Measurements from ENCODE around the gene MT3.
"Not testable (repeated sequence)": the region's sequence is repeated elsewhere in the genome, so short reads cannot be mapped to it uniquely, and the experiment has no call there.

DNA sequence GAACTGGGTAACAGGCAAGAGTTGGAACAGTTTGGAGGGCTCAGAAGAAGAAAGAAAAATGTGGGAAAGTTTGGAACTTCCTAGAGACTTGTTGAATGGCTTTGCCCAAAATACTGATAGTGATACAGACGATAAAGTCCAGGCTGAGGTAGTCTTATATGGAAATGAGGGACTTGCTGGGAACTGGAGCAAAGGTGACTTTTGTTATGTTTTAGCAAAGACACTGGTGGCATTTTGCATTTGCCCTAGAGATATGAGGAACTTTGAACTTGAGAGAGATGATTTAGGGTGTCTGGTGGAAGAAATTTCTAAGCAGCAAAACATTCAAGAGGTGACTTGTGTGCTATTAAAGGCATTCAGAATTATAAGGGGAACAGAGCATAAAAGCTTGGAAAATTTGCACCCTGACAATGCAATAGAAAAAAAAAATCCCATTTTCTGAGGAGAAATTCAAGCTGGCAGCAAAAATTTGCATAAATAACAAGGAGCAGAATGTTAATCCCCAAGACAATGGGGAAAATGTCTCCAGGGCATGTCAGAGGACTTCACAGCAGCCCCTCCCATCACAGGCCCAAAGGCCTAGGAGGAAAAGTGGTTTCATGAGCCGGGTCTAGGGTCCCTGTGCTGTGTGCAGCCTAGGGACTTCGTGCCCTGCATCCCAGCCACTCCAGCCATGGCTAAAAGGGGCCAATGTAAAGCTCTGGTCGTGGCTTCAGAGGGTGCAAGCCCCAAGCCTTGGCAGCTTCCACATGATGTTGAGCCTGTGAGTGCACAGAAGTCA lies 32.5 kb downstream of the MT3 start:
- TF ChIP-seq, protein P1, sequence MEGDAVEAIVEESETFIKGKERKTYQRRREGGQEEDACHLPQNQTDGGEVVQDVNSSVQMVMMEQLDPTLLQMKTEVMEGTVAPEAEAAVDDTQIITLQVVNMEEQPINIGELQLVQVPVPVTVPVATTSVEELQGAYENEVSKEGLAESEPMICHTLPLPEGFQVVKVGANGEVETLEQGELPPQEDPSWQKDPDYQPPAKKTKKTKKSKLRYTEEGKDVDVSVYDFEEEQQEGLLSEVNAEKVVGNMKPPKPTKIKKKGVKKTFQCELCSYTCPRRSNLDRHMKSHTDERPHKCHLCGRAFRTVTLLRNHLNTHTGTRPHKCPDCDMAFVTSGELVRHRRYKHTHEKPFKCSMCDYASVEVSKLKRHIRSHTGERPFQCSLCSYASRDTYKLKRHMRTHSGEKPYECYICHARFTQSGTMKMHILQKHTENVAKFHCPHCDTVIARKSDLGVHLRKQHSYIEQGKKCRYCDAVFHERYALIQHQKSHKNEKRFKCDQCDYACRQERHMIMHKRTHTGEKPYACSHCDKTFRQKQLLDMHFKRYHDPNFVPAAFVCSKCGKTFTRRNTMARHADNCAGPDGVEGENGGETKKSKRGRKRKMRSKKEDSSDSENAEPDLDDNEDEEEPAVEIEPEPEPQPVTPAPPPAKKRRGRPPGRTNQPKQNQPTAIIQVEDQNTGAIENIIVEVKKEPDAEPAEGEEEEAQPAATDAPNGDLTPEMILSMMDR (IDR thresholded peaks at IDR 0.05; ENCODE audit: insufficient read depth, low read length) = not testable (repeated sequence)
- TF ChIP-seq POLR2AphosphoS5 (IDR thresholded peaks at IDR 0.05; ENCODE audit: low read depth) = not testable (repeated sequence)
